IMR-90 (cell line): ENCODE results near the gene CD82. TPM values are rescaled to one million over a fixed set of nuclear protein-coding genes. Genes with fewer than 3 reads are reported as not detected.
"Not testable (repeated sequence)": the region's sequence is repeated elsewhere in the genome, so short reads cannot be mapped to it uniquely, and the experiment has no call there.

Experiments
- ATAC-seq: fragments of 200-7000 bp; cut with Tn5 transposase; 2 replicates; pipeline ENCODE4 v1.9.1; 2020; ENCODE audit warnings: low read depth, mild to moderate bottlenecking, moderate library complexity
- BruUV-seq: library from RNA; stranded (reverse); fragments of 400-500 nt; replicated peaks from 2 replicates; lab custom pipeline; 2021; lab: Mats Ljungman, UMichigan
- CTCF ChIA-PET: fragments of 300-600 bp; formaldehyde crosslinking; extraction: SDS; loops from one replicate; lab custom pipeline; 2021; ENCODE audit warnings: antibody characterized with exemption; lab: Yijun Ruan, JAX
- POLR2A ChIA-PET: fragments of 300-600 bp; sonication (Branson Sonifier 250); formaldehyde crosslinking; loops from one replicate; lab custom pipeline; 2022; ENCODE audit warnings: antibody characterized with exemption; ENCODE audit not compliant: unreplicated experiment; lab: Charles Lee
- DNase-seq: peaks from one replicate; pipeline ENCODE4 v3.0.0; 2013
- H2AFZ ChIP-seq: replicated peaks from 2 replicates; pipeline ENCODE3; 2013; ENCODE audit warnings: low read length, mild to moderate bottlenecking; ENCODE audit not compliant: poor library complexity
- H2AK5ac ChIP-seq: 2 replicates; pipeline ENCODE4 v1.6.1; 2013; ENCODE audit warnings: low read depth, low read length, inconsistent platforms
- H2AK9ac ChIP-seq: replicated peaks from 2 replicates; pipeline ENCODE3; 2013; ENCODE audit warnings: mild to moderate bottlenecking, low read depth, low read length, moderate library complexity; ENCODE audit not compliant: poor library complexity
- H2BK120ac ChIP-seq: 2 replicates; pipeline ENCODE4 v1.6.1; 2013; ENCODE audit warnings: low read depth, low read length, inconsistent platforms
- H2BK15ac ChIP-seq: 3 replicates; pipeline ENCODE4 v1.6.1; 2013; ENCODE audit warnings: low read depth, low read length, inconsistent platforms
- H2BK20ac ChIP-seq: 2 replicates; pipeline ENCODE4 v1.6.1; 2013; ENCODE audit warnings: low read depth, mild to moderate bottlenecking, inconsistent platforms, low read length, moderate library complexity
- H2BK5ac ChIP-seq: 2 replicates; pipeline ENCODE4 v1.6.1; 2013; ENCODE audit warnings: mild to moderate bottlenecking, low read depth, low read length, inconsistent platforms; ENCODE audit not compliant: poor library complexity, severe bottlenecking
- H3K14ac ChIP-seq: replicated peaks from 2 replicates; pipeline ENCODE4 v1.6.1; 2013; ENCODE audit warnings: low read depth, low read length, inconsistent platforms
- H3K18ac ChIP-seq: 2 replicates; pipeline ENCODE4 v1.6.1; 2013; ENCODE audit warnings: low read depth, low read length, control low read depth
- H3K23ac ChIP-seq: 2 replicates; pipeline ENCODE4 v1.6.1; 2013; ENCODE audit warnings: low read depth, low read length, inconsistent platforms
- H3K27ac ChIP-seq: 2 replicates; pipeline ENCODE4 v1.5.1; 2013; ENCODE audit warnings: mild to moderate bottlenecking, control low read depth, low read length; ENCODE audit not compliant: insufficient read depth
- H3K27me3 ChIP-seq: 2 replicates; pipeline ENCODE4 v1.6.1; 2013; ENCODE audit warnings: low read length; ENCODE audit not compliant: control insufficient read depth, insufficient read depth
- H3K36me3 ChIP-seq: 2 replicates; pipeline ENCODE4 v1.6.1; 2013; ENCODE audit warnings: low read length, mixed read lengths; ENCODE audit not compliant: control insufficient read depth, insufficient read depth
- H3K4ac ChIP-seq: 2 replicates; pipeline ENCODE4 v1.6.1; 2013; ENCODE audit warnings: low read depth, low read length, inconsistent platforms
- H3K4me1 ChIP-seq: 2 replicates; pipeline ENCODE4 v1.6.1; 2013; ENCODE audit warnings: low read length, mixed read lengths; ENCODE audit not compliant: control insufficient read depth, insufficient read depth
- H3K4me2 ChIP-seq: 2 replicates; pipeline ENCODE4 v1.6.1; 2013; ENCODE audit warnings: low read depth, mild to moderate bottlenecking, control low read depth, low read length, moderate library complexity
- H3K4me3 ChIP-seq: 2 replicates; pipeline ENCODE4 v1.5.1; 2013; ENCODE audit warnings: low read depth, mild to moderate bottlenecking, control low read depth, low read length, moderate library complexity; ENCODE audit not compliant: insufficient read depth
- H3K56ac ChIP-seq: 2 replicates; pipeline ENCODE4 v1.6.1; 2013; ENCODE audit warnings: low read length, inconsistent platforms; ENCODE audit not compliant: insufficient read depth; ENCODE audit errors: extremely low read depth
- H3K79me1 ChIP-seq, 2 experiments: 2 replicates each; pipeline ENCODE4 v1.6.1; 2013; ENCODE audit warnings: low read length in 2 of 2, inconsistent platforms in 1 of 2, low read depth in 1 of 2
- H3K9ac ChIP-seq: 2 replicates; pipeline ENCODE4 v1.6.1; 2013; ENCODE audit warnings: low read depth, low read length, control low read depth
- H3K9me1 ChIP-seq: 2 replicates; pipeline ENCODE4 v1.6.1; 2013; ENCODE audit warnings: low read length, inconsistent platforms; ENCODE audit not compliant: insufficient read depth
- H3K9me3 ChIP-seq: 2 replicates; pipeline ENCODE4 v1.6.1; 2013; ENCODE audit warnings: low read length; ENCODE audit not compliant: control insufficient read depth, insufficient read depth
- H4K20me1 ChIP-seq: 2 replicates; pipeline ENCODE4 v1.6.1; 2013; ENCODE audit warnings: low read length, inconsistent platforms; ENCODE audit not compliant: insufficient read depth
- H4K5ac ChIP-seq: 2 replicates; pipeline ENCODE4 v1.6.1; 2013; ENCODE audit warnings: mild to moderate bottlenecking, low read depth, low read length, control low read depth
- H4K8ac ChIP-seq, 2 experiments: 2 replicates each; pipeline ENCODE4 v1.6.1; 2013; ENCODE audit warnings: low read depth in 2 of 2, low read length in 2 of 2, control low read depth in 1 of 2, inconsistent platforms in 1 of 2
- H4K91ac ChIP-seq: 2 replicates; pipeline ENCODE4 v1.6.1; 2013; ENCODE audit warnings: low read depth, low read length, inconsistent platforms; ENCODE audit not compliant: insufficient read depth
- WGBS, 2 experiments: methylation state at CpG; one replicate each; pipeline versions ENCODE4 v1.1.5 to v1.1.7; 2013; ENCODE audit warnings: missing lambda C conversion rate in 2 of 2; ENCODE audit not compliant: insufficient read length in 1 of 2; ENCODE audit errors: extremely low coverage in 2 of 2; 5-methylcytosine and 5-hydroxymethylcytosine counted together
- dilution Hi-C: fragments of 300-500 bp; cut with HindIII; formaldehyde crosslinking; loops from one replicate; pipeline ENCODE4 v1.14.3; 2018; ENCODE audit warnings: low sequenced_read_pairs; ENCODE audit not compliant: unreplicated experiment
- in situ Hi-C: fragments of 300-500 bp; cut with MboI; formaldehyde crosslinking; loops from 3 replicates; pipeline ENCODE4 v1.14.3; 2019; ENCODE audit warnings: low sequenced_read_pairs, inconsistent platforms, mixed read lengths
- intact Hi-C: fragments of 100-400 bp; cut with micrococcal nuclease; formaldehyde crosslinking; loops from 2 replicates; pipeline ENCODE4 v1.10.0; 2022
- polyA plus RNA-seq, 3 experiments: library from polyadenylated mRNA; depleted of rRNA; stranded (reverse); fragments of >200 nt; gene quantifications; 2 replicates each; pipeline ENCODE4 v1.2.3, GENCODE V29; 2012; ENCODE audit warnings: low replicate concordance in 1 of 3
- total RNA-seq: library from RNA; depleted of rRNA; stranded (reverse); fragments of >200 nt; gene quantifications from 2 replicates; pipeline ENCODE4 v1.2.3, GENCODE V29; 2012

Gene CD82
- total and polyA plus RNA-seq, 2 of the 4 experiments (the other 2 are of a cell fraction): 32.8 to 49.4 TPM

DNA sequence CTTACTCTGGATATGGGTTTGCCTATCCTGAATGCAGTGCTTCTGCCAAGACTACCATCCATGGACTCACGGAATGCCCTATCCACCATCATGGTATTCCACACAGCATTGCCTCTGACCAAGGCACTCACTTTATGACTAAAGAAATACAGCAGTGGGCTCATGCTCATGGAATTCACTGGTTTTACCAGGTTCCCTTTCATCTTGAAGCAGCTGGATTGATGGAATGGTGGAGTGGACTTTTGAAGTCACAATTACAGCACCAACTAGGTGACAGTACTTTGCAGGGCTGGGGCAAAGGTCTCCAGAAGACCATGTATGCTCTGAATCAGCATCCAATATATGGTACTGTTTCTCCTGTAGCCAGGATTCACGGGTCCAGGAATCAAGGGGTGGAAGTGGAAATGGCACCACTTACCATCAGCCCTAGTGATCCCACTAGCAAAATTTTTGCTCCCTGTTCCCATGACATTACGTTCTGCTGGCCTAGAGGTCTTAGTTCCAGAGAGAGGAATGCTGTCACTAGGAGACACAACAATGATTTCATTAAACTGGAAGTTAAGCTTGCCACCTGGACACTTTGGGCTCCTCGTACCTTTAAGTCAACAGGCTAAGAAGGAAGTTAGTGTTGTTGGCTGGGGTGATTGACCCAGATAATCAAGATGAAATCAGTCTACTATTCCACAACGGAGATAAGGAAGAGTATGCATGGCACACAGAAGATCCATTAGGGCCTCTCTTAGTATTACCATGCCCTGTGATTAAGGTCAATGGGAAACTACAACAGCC is 16.3 kb upstream of the CD82 start:
- H2AK9ac ChIP-seq, DNase-seq, H3K27ac ChIP-seq, H3K9me3 ChIP-seq, H3K9ac ChIP-seq, H4K91ac ChIP-seq, intact Hi-C loops, H3K18ac ChIP-seq, H3K9me1 ChIP-seq, H3K79me1 ChIP-seq, H3K14ac ChIP-seq, H2AK5ac ChIP-seq, ATAC-seq, H3K4me3 ChIP-seq, H2BK20ac ChIP-seq, CTCF ChIA-PET, H3K4ac ChIP-seq, dilution Hi-C loops, H3K4me1 ChIP-seq, H4K5ac ChIP-seq, H2AFZ ChIP-seq, H3K23ac ChIP-seq, H2BK5ac ChIP-seq, POLR2A ChIA-PET, in situ Hi-C loops, H2BK15ac ChIP-seq, H4K20me1 ChIP-seq, H2BK120ac ChIP-seq, H3K27me3 ChIP-seq, H3K36me3 ChIP-seq, H3K4me2 ChIP-seq, H4K8ac ChIP-seq, BruUV-seq, H3K56ac ChIP-seq: not testable (repeated sequence)
- no CpG with 5 or more reads among the region's 5 CpGs for WGBS, 2 experiments
